ENCODE measurements around the gene PRUNE1.

Gene PRUNE1

GRCh38 chr1:151051356-151052009 lies 43.2 kb downstream of the PRUNE1 start:
- TF ChIP-seq TCF12 (IDR thresholded peaks at IDR 0.05; ENCODE audit: low read depth) (no peak), EGR1 (IDR thresholded peaks at IDR 0.05) (no peak), USF1 (IDR thresholded peaks at IDR 0.05) (no peak), ZBTB7A (IDR thresholded peaks at IDR 0.05; ENCODE audit: low read depth) (no peak), MAX (IDR thresholded peaks at IDR 0.05) (no peak), FOXM1 (IDR thresholded peaks at IDR 0.05; ENCODE audit: borderline replicate concordance, low read depth) (no peak), TAF1 (IDR thresholded peaks at IDR 0.05; ENCODE audit: low read depth) (no peak), REST (IDR thresholded peaks at IDR 0.05; ENCODE audit: low read depth) (no peak), CEBPB (IDR thresholded peaks at IDR 0.05) (no peak), EP300 (IDR thresholded peaks at IDR 0.05; ENCODE audit: borderline replicate concordance) (no peak), RAD21 (IDR thresholded peaks at IDR 0.05; ENCODE audit: low read depth) (no peak), TEAD4 (IDR thresholded peaks at IDR 0.05) (no peak), YY1 (IDR thresholded peaks at IDR 0.05; ENCODE audit: low read depth) (no peak), NFIC (IDR thresholded peaks at IDR 0.05) (no peak), CREB1 (IDR thresholded peaks at IDR 0.05; ENCODE audit: low read depth) (no peak)

GRCh38 chr1:151054971-151055547 lies 46.8 kb downstream of the PRUNE1 start:
- TF ChIP-seq ZBTB7A (IDR thresholded peaks at IDR 0.05; ENCODE audit: low read depth) (no peak), NFIC (IDR thresholded peaks at IDR 0.05) (no peak), YY1 (IDR thresholded peaks at IDR 0.05; ENCODE audit: low read depth) (no peak), FOXM1 (IDR thresholded peaks at IDR 0.05; ENCODE audit: borderline replicate concordance, low read depth) (no peak), CEBPB (IDR thresholded peaks at IDR 0.05) (no peak), EP300 (IDR thresholded peaks at IDR 0.05; ENCODE audit: borderline replicate concordance) (no peak), CREB1 (IDR thresholded peaks at IDR 0.05; ENCODE audit: low read depth) (no peak)

GRCh38 chr1:151055581-151055980 lies 47.3 kb downstream of the PRUNE1 start:
- TF ChIP-seq EGR1 (IDR thresholded peaks at IDR 0.05) (no peak), USF1 (IDR thresholded peaks at IDR 0.05) (no peak), TEAD4 (IDR thresholded peaks at IDR 0.05) (no peak), CREB1 (IDR thresholded peaks at IDR 0.05; ENCODE audit: low read depth) (no peak), NFIC (IDR thresholded peaks at IDR 0.05) (no peak), TAF1 (IDR thresholded peaks at IDR 0.05; ENCODE audit: low read depth) (no peak), YY1 (IDR thresholded peaks at IDR 0.05; ENCODE audit: low read depth) (no peak), RAD21 (IDR thresholded peaks at IDR 0.05; ENCODE audit: low read depth) (no peak), CEBPB (IDR thresholded peaks at IDR 0.05) (no peak), ZBTB7A (IDR thresholded peaks at IDR 0.05; ENCODE audit: low read depth) (no peak)

GRCh38 chr1:151056149-151056548 lies 47.9 kb downstream of the PRUNE1 start:
- TF ChIP-seq RAD21 (IDR thresholded peaks at IDR 0.05; ENCODE audit: low read depth) (no peak), TAF1 (IDR thresholded peaks at IDR 0.05; ENCODE audit: low read depth) (no peak), TCF12 (IDR thresholded peaks at IDR 0.05; ENCODE audit: low read depth) (no peak), TEAD4 (IDR thresholded peaks at IDR 0.05) (no peak), USF1 (IDR thresholded peaks at IDR 0.05) (no peak), CREB1 (IDR thresholded peaks at IDR 0.05; ENCODE audit: low read depth) (no peak), ZBTB7A (IDR thresholded peaks at IDR 0.05; ENCODE audit: low read depth) (no peak), NFIC (IDR thresholded peaks at IDR 0.05) (no peak), REST (IDR thresholded peaks at IDR 0.05; ENCODE audit: low read depth) (no peak), EGR1 (IDR thresholded peaks at IDR 0.05) (no peak), MAX (IDR thresholded peaks at IDR 0.05) (no peak), CEBPB (IDR thresholded peaks at IDR 0.05) (no peak), EP300 (IDR thresholded peaks at IDR 0.05; ENCODE audit: borderline replicate concordance) (no peak)

GRCh38 chr1:151058692-151059091 lies 50.4 kb downstream of the PRUNE1 start:
- TF ChIP-seq TAF1 (IDR thresholded peaks at IDR 0.05; ENCODE audit: low read depth) (peak; percentile 55; the same call in 1 of the 2 replicates), USF1 (IDR thresholded peaks at IDR 0.05) (no peak), TCF12 (IDR thresholded peaks at IDR 0.05; ENCODE audit: low read depth) (peak; percentile 73), NFIC (IDR thresholded peaks at IDR 0.05) (peak; percentile 66), REST (IDR thresholded peaks at IDR 0.05; ENCODE audit: low read depth) (no peak), EGR1 (IDR thresholded peaks at IDR 0.05) (no peak), YY1 (IDR thresholded peaks at IDR 0.05; ENCODE audit: low read depth) (peak; percentile 47), CREB1 (IDR thresholded peaks at IDR 0.05; ENCODE audit: low read depth) (no peak), MAX (IDR thresholded peaks at IDR 0.05) (peak; percentile 71), CEBPB (IDR thresholded peaks at IDR 0.05) (no peak), RAD21 (IDR thresholded peaks at IDR 0.05; ENCODE audit: low read depth) (no peak), EP300 (IDR thresholded peaks at IDR 0.05; ENCODE audit: borderline replicate concordance) (peak; percentile 15; the same call in 1 of the 2 replicates), FOXM1 (IDR thresholded peaks at IDR 0.05; ENCODE audit: borderline replicate concordance, low read depth) (peak; percentile 30; the same call in 1 of the 2 replicates), TEAD4 (IDR thresholded peaks at IDR 0.05) (no peak), ZBTB7A (IDR thresholded peaks at IDR 0.05; ENCODE audit: low read depth) (no peak)

All from Ishikawa (cell line).